Measurements from ENCODE around the gene FAT2. TPM values are rescaled to one million over a fixed set of nuclear protein-coding genes. Genes with fewer than 3 reads are reported as not detected.
"Not testable (repeated sequence)": the region's sequence is repeated elsewhere in the genome, so short reads cannot be mapped to it uniquely, and the experiment has no call there.

Gene FAT2
- total RNA-seq, 2 experiments from 2014 or later = not detected

- H3K27me3 Mint-ChIP-seq; intact Hi-C loops (cut with DNase I, micrococcal nuclease); ATAC-seq; CTCF ChIA-PET; H3K9me3 Mint-ChIP-seq (ENCODE audit: low read depth); H3K27ac Mint-ChIP-seq; H3K36me3 Mint-ChIP-seq (ENCODE audit: low read depth); DNase-seq; POLR2A ChIA-PET; H3K4me3 Mint-ChIP-seq; H3K4me1 Mint-ChIP-seq: not testable (repeated sequence)
Measured at GRCh38 chr5:151579146-151579545, 12.0 kb downstream of the FAT2 start.

DNA sequence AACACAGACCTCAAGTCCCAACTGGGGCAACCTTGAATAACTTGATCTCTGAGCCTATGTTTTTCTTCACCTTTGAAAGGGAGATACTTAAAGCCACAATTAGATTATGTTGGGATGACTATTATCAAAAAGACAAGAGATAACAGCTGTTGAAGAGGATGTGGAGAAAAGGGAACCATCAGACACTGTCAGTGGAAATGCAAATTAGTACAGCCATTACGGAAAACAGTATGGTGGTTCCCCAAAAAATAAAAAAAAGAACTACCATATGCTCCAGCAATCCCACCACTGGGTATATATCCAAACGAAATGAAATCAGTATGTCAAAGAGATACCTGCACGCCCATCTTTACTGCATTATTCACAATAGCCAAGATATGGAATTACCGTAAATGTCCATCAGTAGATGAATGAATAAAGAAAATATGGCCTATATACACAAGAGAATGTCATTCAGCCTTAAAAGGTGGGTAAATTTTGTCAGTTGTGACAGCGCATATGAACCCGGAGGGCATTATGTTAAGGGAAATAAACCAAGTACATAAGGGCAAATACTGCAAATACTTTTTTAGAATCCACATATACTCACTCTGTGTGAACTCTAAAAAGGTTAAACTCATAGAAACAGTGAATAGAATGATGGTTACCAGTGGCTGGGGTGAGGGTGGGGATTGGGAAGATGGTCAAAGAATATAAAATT, 12.7 kb downstream of the FAT2 start:
- H3K27ac Mint-ChIP-seq = no peak overlapping the region
- peaks cover 8% of the 10 kb centered on the region for H3K4me1 Mint-ChIP-seq
- H3K36me3 Mint-ChIP-seq (ENCODE audit: low read depth) = no peaks in the 10 kb centered on the region
- POLR2A ChIA-PET = no interaction called here
- intact Hi-C loops (cut with DNase I, micrococcal nuclease) = no loop called here
- ATAC-seq (no peak), DNase-seq (no peak)
- no peak overlapping the region for H3K4me3 Mint-ChIP-seq
- CTCF ChIA-PET = interaction anchor here (0.6 to 0.8 kb wide), 3 partner anchors 21 to 240 kb away, joined by 3 to 6 read pairs (median 3); no protein-coding TSS in a partner anchor
- no peaks in the 10 kb centered on the region for H3K27me3 Mint-ChIP-seq
- no peaks in the 10 kb centered on the region for H3K9me3 Mint-ChIP-seq (ENCODE audit: low read depth)

GRCh38 chr5:151577566-151577965, 13.6 kb downstream of the FAT2 start:
- CTCF ChIA-PET = interaction anchor here (0.6 to 0.8 kb wide), 4 partner anchors 22 to 241 kb away, joined by 3 to 6 read pairs (median 3); no protein-coding TSS in a partner anchor
- no peak for ATAC-seq
- H3K4me1 Mint-ChIP-seq = peaks cover 8% of the 10 kb centered on the region

GRCh38 chr5:151574444-151574996, 16.6 kb downstream of the FAT2 start:
- Mint-ChIP-seq H3K36me3 (ENCODE audit: low read depth) (no peaks in the 10 kb centered on the region), H3K27me3 (no peaks in the 10 kb centered on the region), H3K4me3 (no peak overlapping the region), H3K27ac (no peak overlapping the region), H3K4me1 (peaks cover 8% of the 10 kb centered on the region), H3K9me3 (ENCODE audit: low read depth) (no peaks in the 10 kb centered on the region)
- ChIA-PET CTCF (interaction anchor here (1.7 kb wide), 1 partner anchor 77 kb away, joined by 9 read pairs; no protein-coding TSS in a partner anchor), POLR2A (no interaction called here)
- ATAC-seq (no peak), DNase-seq (no peak)
- intact Hi-C loops (cut with DNase I, micrococcal nuclease) = no loop called here

More at GRCh38 chr5:151577566-151577965, 13.6 kb downstream of the FAT2 start:
- Mint-ChIP-seq H3K4me3 (no peak overlapping the region), H3K36me3 (ENCODE audit: low read depth) (no peaks in the 10 kb centered on the region), H3K27ac (no peak overlapping the region), H3K27me3 (no peaks in the 10 kb centered on the region), H3K9me3 (ENCODE audit: low read depth) (no peaks in the 10 kb centered on the region)
- POLR2A ChIA-PET = no interaction called here
- DNase-seq = no peak
- intact Hi-C loops (cut with DNase I, micrococcal nuclease) = no loop called here

DNA sequence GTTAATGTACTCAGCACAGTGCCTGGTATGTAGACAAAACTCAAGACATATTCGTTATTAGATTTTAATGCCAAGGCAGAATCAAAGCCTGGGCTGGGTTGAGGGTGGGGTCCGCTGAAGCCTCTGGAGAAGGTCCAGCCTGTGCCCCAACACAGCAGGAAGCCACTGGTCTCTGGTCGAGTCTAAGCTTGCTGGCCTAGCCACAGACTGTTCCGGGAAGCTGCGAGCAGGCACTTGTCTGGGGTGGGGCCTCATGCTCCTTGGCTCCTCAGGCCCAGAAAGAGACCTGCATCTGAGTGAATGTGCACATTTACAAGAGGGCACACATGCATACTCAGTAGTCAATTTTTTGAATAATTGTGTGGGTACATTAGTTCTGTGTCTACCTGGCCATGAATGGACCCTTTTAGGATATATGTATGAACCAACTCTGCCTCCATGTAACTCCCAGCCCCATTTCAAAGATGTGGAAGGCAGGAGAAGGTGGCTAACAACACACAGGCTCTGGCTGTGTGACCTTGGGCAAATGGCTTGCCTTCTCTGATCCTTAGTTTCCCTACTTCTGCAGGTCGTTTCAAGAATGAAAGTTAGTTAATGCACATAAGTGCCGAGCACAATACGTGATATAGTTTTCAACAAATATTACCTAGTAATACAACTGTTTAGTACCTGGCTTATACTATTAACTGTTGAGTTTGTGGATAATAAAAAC, 18.3 kb downstream of the FAT2 start:
- intact Hi-C loops (cut with DNase I, micrococcal nuclease) = no loop called here
- Mint-ChIP-seq H3K27me3 (no peaks in the 10 kb centered on the region), H3K9me3 (ENCODE audit: low read depth) (peaks cover 3% of the 10 kb centered on the region), H3K4me3 (no peak overlapping the region), H3K36me3 (ENCODE audit: low read depth) (no peaks in the 10 kb centered on the region), H3K27ac (no peak overlapping the region), H3K4me1 (peaks cover 18% of the 10 kb centered on the region)
- POLR2A ChIA-PET = no interaction called here
- ATAC-seq (no peak), DNase-seq (no peak)
- CTCF ChIA-PET = interaction anchor here (0.6 to 0.7 kb wide), 2 partner anchors 9 to 522 kb away, joined by 3 to 4 read pairs; no protein-coding TSS in a partner anchor

GRCh38 chr5:151571270-151572173, 19.6 kb downstream of the FAT2 start:
- ATAC-seq (no peak), DNase-seq (no peak)
- intact Hi-C loops (cut with DNase I, micrococcal nuclease) = no loop called here
- Mint-ChIP-seq H3K4me1 (peaks cover 9% of the 10 kb centered on the region), H3K27me3 (no peaks in the 10 kb centered on the region), H3K36me3 (ENCODE audit: low read depth) (no peaks in the 10 kb centered on the region), H3K9me3 (ENCODE audit: low read depth) (peaks cover 3% of the 10 kb centered on the region), H3K4me3 (no peak overlapping the region), H3K27ac (no peak overlapping the region)
- ChIA-PET POLR2A (no interaction called here), CTCF (interaction anchor here (0.6 to 0.7 kb wide), 3 partner anchors 24 to 86 kb away, joined by 3 to 4 read pairs (median 3); no protein-coding TSS in a partner anchor)

DNA sequence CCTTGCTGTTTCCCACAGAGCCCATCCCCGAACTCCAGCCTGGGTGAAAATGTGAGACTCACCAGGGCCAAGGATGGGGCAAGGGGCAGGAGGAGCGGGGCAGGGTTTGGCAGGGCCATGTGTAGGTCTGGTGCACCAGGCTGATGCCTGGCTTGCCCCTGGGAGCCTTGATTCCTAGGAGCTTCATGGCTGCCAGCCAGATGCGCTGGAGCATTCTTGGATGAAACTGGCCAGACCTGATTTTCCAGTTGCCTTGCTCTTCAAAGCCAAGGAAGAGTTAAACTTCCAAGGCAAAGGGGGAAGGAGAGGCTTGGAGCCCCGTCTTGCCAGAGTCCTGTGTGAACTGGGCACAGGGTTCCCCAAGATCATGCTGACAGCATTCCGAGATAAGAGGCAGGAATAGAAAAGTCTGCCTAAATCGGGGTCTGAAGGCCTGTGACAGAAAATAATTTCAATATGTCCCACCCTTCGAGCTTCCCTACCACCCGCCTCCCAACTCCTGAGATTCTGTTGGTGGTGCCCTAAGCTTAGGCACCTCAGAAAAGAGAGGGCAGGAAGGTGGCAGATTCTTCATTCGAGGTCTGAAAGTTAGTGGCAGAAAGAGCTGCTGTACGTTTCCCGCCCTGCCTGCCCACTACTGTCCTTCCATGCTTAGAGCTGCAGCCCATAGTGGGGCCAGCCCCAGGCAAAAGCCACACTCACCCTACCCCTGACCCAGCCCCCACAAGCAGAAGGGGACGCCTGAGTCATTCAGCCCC, 20.4 kb downstream of the FAT2 start:
- intact Hi-C loops (cut with DNase I, micrococcal nuclease) = no loop called here
- H3K27me3 Mint-ChIP-seq = no peaks in the 10 kb centered on the region
- peaks cover 9% of the 10 kb centered on the region for H3K4me1 Mint-ChIP-seq
- peaks cover 3% of the 10 kb centered on the region for H3K9me3 Mint-ChIP-seq (ENCODE audit: low read depth)
- H3K27ac Mint-ChIP-seq = no peak overlapping the region
- ChIA-PET CTCF (interaction anchor here (0.6 to 1.4 kb wide), 2 partner anchors 23 to 82 kb away, joined by 3 to 4 read pairs; no protein-coding TSS in a partner anchor), POLR2A (no interaction called here)
- no peak for ATAC-seq
- H3K4me3 Mint-ChIP-seq = no peak overlapping the region
- H3K36me3 Mint-ChIP-seq (ENCODE audit: low read depth) = no peaks in the 10 kb centered on the region
- no peak for DNase-seq

GRCh38 chr5:151570058-151570457, 21.1 kb downstream of the FAT2 start:
- H3K4me3 Mint-ChIP-seq = no peak overlapping the region
- H3K4me1 Mint-ChIP-seq = peaks cover 9% of the 10 kb centered on the region
- intact Hi-C loops (cut with DNase I, micrococcal nuclease) = no loop called here
- peaks cover 3% of the 10 kb centered on the region for H3K9me3 Mint-ChIP-seq (ENCODE audit: low read depth)
- POLR2A ChIA-PET = no interaction called here
- no peaks in the 10 kb centered on the region for H3K36me3 Mint-ChIP-seq (ENCODE audit: low read depth)
- no peak for DNase-seq
- H3K27ac Mint-ChIP-seq = no peak overlapping the region
- no peaks in the 10 kb centered on the region for H3K27me3 Mint-ChIP-seq
- no peak for ATAC-seq
- CTCF ChIA-PET = interaction anchor here (0.8 to 1.4 kb wide), 2 partner anchors 11 to 82 kb away, joined by 3 to 4 read pairs; no protein-coding TSS in a partner anchor

DNA sequence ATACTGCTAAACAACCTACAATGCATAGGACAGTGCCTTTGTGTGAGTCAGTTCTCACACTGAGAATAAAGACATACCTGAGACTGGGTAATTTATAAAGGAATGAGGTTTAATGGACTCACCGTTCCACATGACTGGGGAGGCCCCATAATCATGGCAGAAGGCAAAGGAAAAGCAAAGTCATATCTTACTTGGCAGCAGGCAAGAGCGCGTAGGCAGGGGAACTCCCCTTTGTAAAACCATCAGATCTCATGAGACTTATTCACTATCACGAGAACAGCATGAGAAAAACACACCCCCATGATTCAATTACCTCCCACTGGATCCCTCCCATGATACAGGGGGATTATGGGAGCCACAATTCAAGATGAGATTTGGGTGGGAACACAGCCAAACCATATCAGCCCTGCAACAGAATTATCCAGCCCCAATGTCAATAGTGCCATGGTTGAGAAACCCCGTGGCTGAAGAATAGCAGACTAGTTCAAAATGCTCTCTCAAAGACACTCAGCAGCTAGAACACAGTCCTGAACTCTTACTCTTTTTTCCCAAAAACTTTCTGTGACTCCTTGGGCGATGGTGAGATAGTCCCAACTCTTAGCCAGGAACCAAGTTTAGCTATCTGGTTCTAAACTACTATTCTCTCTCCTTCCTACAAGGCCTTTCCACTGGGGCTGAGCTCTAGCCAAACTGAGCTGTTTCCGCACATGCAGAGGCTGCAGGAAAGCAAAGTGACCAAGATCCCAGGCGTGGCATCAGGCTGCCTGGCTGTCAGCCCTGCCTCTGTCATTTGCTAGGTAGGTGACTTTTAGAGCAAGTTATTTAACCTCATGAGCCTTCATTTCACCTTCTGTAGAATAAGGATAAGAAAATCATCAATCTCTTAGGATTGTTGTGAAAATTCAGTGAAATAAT, 21.7 kb downstream of the FAT2 start:
- ATAC-seq (peak; percentile 96), DNase-seq (peak; percentile 71)
- Mint-ChIP-seq H3K27ac (no peak overlapping the region), H3K4me1 (peaks cover 9% of the 10 kb centered on the region), H3K4me3 (no peak overlapping the region), H3K27me3 (no peaks in the 10 kb centered on the region), H3K36me3 (ENCODE audit: low read depth) (no peaks in the 10 kb centered on the region), H3K9me3 (ENCODE audit: low read depth) (peaks cover 3% of the 10 kb centered on the region)
- CTCF ChIA-PET = interaction anchor here (0.8 to 1.4 kb wide), 2 partner anchors 10 to 83 kb away, joined by 3 to 4 read pairs; no protein-coding TSS in a partner anchor
- POLR2A ChIA-PET = interaction anchor here (0.6 kb wide), 1 partner anchor 79 kb away, joined by 3 read pairs; no protein-coding TSS in a partner anchor
- intact Hi-C loops (cut with DNase I, micrococcal nuclease) = loop anchor here (1.0 to 5.0 kb wide), 2 partner anchors 43 to 44 kb away; no protein-coding TSS in a partner anchor
